ENCODE results near the gene HLA-C.
A peak's percentile ranks its signal among the peaks of the same experiment; 100 is the strongest.

The HLA-C gene

DNA sequence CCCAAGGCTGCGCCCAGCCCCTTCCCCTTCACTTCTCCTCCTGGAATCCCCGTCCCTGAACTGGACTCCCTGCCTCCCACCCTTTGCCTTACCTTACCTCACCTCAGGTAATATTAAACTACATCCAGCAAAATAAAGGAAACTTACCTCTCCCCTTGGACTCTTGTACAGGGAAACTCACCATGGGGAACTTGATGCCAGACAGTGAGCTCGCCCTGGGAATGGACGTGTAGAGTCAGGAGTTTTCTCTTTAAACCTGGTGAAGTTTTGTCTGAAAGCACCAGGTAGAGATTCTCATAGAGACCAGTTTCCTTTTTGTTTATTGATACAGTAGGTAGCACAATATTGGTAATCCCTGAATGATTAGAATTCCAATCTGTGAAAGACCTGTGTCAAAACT, 544 bp upstream of the HLA-C start:
- TF ChIP-seq, protein P1, sequence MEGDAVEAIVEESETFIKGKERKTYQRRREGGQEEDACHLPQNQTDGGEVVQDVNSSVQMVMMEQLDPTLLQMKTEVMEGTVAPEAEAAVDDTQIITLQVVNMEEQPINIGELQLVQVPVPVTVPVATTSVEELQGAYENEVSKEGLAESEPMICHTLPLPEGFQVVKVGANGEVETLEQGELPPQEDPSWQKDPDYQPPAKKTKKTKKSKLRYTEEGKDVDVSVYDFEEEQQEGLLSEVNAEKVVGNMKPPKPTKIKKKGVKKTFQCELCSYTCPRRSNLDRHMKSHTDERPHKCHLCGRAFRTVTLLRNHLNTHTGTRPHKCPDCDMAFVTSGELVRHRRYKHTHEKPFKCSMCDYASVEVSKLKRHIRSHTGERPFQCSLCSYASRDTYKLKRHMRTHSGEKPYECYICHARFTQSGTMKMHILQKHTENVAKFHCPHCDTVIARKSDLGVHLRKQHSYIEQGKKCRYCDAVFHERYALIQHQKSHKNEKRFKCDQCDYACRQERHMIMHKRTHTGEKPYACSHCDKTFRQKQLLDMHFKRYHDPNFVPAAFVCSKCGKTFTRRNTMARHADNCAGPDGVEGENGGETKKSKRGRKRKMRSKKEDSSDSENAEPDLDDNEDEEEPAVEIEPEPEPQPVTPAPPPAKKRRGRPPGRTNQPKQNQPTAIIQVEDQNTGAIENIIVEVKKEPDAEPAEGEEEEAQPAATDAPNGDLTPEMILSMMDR (conservative IDR thresholded peaks at IDR 0.05; ENCODE audit: control insufficient read depth, insufficient read depth, low read depth, low read length) = no peak
- H3K4me3 ChIP-seq (ENCODE audit: control insufficient read depth, low read depth, low read length) = peak overlapping the region; percentile 57
- no peak for DNase-seq (ENCODE audit: low read depth)

DNA sequence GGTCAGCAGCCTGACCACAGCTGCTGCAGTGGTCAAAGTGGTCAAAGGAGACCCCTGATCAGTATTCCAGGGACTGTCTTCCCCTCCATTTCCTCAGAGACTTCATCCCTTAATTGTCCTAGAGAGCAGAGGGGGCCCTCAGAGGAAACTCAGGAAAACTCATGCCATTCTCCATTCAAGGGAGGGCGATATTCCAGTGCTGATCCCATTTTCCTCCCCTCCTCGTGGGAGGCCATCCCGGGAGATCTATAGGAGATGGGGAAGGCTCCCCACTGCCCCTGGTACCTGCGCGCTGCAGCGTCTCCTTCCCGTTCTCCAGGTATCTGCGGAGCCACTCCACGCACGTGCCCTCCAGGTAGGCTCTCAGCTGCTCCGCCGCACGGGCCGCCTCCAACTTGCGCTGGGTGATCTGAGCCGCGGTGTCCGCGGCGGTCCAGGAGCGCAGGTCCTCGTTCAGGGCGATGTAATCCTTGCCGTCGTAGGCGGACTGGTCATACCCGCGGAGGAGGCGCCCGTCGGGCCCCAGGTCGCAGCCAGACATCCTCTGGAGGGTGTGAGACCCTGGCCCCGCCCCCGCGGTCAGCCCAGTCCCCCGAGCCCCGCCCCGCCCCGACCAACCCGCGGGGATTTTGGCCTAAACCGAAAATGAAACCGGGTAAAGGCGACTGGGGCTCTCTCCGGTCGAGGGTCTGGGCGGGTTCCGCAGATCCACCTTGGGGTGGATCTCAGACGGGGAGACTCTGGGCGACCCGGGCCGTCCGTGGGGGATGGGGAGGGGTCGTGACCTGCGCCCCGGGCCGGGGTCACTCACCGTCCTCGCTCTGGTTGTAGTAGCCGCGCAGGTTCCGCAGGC, 878 bp downstream of the HLA-C start:
- peak overlapping the region; percentile 57 for H3K4me3 ChIP-seq (ENCODE audit: control insufficient read depth, low read depth, low read length)

DNA sequence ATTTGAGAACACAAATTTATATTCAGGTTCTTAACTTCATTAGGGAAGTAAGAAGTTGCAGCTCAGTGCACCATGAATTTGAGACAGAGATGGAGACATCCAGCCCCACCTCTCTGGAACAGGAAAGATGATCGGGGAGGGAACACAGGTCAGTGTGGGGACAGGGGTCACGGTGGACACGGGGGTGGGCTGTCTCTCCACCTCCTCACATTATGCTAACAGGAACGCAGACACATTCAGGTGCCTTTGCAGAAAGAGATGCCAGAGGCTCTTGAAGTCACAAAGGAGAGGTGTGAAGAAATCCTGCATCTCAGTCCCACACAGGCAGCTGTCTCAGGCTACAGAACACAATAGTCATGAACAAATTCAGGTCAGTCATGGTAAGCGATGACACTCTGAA, 3.1 kb downstream of the HLA-C start:
- TF ChIP-seq, protein P1 (conservative IDR thresholded peaks at IDR 0.05; ENCODE audit: control insufficient read depth, insufficient read depth, low read depth, low read length) = no peak
- DNase-seq (ENCODE audit: low read depth) = no peak
- H3K4me3 ChIP-seq (ENCODE audit: control insufficient read depth, low read depth, low read length) = no peak overlapping the region

More for the DNA sequence above, 878 bp downstream of the HLA-C start:
- TF ChIP-seq, protein P1 (conservative IDR thresholded peaks at IDR 0.05; ENCODE audit: control insufficient read depth, insufficient read depth, low read depth, low read length) = no peak
- DNase-seq (ENCODE audit: low read depth) = peak; percentile 25

DNA sequence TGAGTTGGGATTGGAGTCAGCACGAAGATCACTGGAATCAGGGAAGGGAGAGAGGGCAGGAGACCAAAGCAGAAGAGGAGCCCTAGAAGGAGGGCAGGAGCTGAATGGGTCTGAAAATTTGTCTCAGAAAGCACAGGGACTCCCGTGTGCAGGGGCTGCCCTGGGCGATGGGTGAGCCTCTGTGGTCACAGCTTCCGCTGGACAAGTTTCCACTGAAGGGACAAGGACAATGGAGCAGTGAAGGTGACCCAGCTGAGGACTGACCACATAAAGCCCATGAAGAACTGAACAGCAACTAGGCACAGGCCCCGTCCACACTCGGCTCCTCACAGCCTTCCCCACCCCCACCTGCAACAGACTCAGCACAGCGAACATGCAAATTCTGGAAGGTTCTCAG, 3.5 kb downstream of the HLA-C start:
- no peak overlapping the region for H3K4me3 ChIP-seq (ENCODE audit: control insufficient read depth, low read depth, low read length)
- DNase-seq (ENCODE audit: low read depth) = no peak
- TF ChIP-seq, protein P1 (conservative IDR thresholded peaks at IDR 0.05; ENCODE audit: control insufficient read depth, insufficient read depth, low read depth, low read length) = no peak

DNA sequence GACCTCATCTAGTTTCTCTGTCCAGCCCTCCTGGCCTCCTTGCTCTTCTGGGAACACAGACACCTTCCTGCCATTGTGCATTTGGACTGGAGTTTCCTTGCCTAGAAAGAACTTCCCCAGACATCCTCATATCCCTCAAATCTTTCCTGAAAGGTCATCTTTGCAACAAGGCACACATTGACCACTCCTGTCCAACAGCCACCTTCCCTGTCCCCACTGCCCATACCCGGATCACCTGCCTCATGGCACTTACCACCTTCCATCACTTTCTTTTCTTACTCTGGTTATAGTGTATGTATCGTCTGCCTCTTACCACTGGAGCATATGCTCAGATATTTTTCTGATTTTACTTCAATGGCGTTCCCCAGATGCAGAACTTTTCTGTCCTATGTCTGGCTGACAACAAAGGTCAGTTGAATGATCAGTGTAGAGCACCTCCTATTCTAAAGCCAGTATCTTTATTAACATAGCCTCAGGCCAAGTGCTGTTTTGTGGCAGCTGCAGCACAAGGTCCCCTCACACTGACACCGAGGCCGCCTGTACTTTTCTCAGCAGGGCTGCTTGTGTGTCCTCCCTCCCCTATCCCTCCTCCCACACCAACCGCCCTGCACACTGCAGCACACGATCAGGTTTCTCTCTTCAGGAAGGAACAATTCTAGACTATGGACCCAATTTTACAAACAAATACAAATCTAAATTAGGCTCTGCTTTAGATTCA, 4.1 kb downstream of the HLA-C start:
- TF ChIP-seq, protein P1 (conservative IDR thresholded peaks at IDR 0.05; ENCODE audit: control insufficient read depth, insufficient read depth, low read depth, low read length) = no peak
- H3K4me3 ChIP-seq (ENCODE audit: control insufficient read depth, low read depth, low read length) = no peak overlapping the region
- DNase-seq (ENCODE audit: low read depth) = no peak

DNA sequence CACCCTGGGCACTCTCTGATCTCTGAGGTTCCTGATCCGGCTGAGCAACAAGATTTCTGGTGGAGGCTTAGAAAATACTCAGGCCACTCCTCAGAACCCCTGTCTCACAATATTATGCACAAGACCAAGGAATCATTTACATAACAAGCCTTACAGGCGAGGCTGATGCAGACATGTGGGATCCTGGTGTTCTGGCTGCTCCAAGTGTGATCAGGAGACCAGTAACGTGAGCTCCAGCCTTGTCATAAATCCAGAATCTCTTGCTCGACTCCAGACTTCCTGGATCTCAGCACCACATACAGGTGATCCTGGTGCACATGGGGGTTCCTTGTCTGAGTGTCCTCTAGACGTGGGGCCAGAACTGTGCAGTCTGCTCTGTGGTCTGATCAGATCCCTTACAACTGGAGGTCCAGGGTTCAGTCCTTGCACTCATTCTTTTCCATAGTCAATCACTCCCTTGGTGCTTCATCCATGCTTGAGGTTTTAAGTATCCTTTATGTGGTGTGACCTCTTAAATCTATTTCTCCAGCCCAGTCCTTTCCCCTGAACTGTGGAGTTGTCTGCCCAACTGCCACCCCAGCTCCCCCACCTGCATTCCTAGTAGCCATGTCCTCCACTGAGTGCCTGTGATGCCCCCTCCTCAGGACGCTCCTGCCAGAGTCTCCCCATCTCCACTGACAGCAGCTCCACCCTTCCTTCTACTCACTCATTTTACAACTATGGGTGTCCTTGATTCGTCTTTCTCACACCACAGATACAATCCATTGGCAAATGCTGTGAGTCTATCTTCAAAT, 5.1 kb downstream of the HLA-C start:
- no peak overlapping the region for H3K4me3 ChIP-seq (ENCODE audit: control insufficient read depth, low read depth, low read length)
- TF ChIP-seq, protein P1 (conservative IDR thresholded peaks at IDR 0.05; ENCODE audit: control insufficient read depth, insufficient read depth, low read depth, low read length) = no peak
- DNase-seq (ENCODE audit: low read depth) = no peak

All from fibroblast of mammary gland (primary cell).